ENCODE measurements around the gene CRTAC1. TPM values are rescaled to one million over a fixed set of nuclear protein-coding genes. Genes with fewer than 3 reads are reported as not detected.

Gene CRTAC1
- total RNA-seq, 1 experiment from 2014 or later = 1.2 TPM

DNA sequence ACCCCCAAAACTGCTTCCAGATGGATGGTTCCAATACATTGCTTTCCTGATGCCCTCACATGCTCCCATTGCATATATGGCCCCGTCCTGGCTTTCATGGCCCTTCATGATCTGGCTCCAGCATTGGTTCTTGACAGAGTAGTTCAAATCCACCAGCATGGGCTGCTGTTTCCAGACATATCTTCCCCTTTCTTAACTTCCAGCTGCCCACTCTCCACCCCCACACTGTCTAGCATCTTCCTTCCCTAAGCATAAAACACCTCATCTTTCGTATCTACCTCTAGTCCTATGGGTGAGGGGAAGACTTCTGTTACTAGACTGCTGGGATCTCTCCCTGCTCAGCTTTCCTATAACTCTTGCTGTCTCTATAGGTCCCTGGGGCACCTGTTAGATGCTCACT is 194.0 kb downstream of the CRTAC1 start (continued):
- no peak for TF ChIP-seq CREB1 (CRISPR knock-in tag; IDR thresholded peaks at IDR 0.05)
- no peak for TF ChIP-seq RELA (CRISPR knock-in tag; IDR thresholded peaks at IDR 0.05; ENCODE audit: borderline replicate concordance)
- no peak for TF ChIP-seq MYBL2 (CRISPR knock-in tag; IDR thresholded peaks at IDR 0.05)

DNA sequence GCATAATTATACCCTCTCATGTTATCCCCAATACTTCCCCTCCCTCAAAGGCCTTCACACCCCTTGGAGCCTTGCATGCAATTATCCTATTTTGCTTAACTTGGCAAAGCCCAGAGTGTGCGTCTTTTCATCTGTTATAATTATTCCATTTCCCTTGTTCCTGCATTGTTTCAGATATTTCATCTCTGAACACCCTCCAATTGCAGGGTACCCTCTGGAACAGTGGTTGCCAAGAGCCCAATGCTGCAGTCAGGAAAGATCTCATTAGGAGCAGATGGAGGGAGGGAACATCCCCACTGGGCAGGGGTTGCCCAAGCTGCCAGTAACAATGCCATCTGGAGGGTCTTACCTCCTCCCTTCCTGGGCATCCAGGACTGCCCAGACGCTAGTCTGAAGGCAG is 199.2 kb downstream of the CRTAC1 start:
- no peak overlapping the region for H3K27ac Mint-ChIP-seq
- ATAC-seq = no peak
- peaks cover 3% of the 10 kb centered on the region; the same call in 1 of the 2 replicates for H3K27me3 Mint-ChIP-seq (ENCODE audit: low read depth)
- CTCF ChIA-PET = interaction anchor here (0.5 to 1.5 kb wide), 2 partner anchors 39 to 512 kb away, joined by 6 to 8 read pairs; no protein-coding TSS in a partner anchor
- no peak for TF ChIP-seq ELF4 (CRISPR knock-in tag; IDR thresholded peaks at IDR 0.05; ENCODE audit: low read depth)
- TF ChIP-seq MYBL2 (CRISPR knock-in tag; IDR thresholded peaks at IDR 0.05) = no peak
- TF ChIP-seq, protein P1, sequence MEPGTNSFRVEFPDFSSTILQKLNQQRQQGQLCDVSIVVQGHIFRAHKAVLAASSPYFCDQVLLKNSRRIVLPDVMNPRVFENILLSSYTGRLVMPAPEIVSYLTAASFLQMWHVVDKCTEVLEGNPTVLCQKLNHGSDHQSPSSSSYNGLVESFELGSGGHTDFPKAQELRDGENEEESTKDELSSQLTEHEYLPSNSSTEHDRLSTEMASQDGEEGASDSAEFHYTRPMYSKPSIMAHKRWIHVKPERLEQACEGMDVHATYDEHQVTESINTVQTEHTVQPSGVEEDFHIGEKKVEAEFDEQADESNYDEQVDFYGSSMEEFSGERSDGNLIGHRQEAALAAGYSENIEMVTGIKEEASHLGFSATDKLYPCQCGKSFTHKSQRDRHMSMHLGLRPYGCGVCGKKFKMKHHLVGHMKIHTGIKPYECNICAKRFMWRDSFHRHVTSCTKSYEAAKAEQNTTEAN (CRISPR knock-in tag; IDR thresholded peaks at IDR 0.05) = no peak
- TF ChIP-seq SMAD4 (CRISPR knock-in tag; IDR thresholded peaks at IDR 0.05) = no peak
- TF ChIP-seq ZBTB21 (CRISPR knock-in tag; IDR thresholded peaks at IDR 0.05; ENCODE audit: borderline replicate concordance) = no peak
- no peak for TF ChIP-seq NR2C2 (CRISPR knock-in tag; IDR thresholded peaks at IDR 0.05)
- no peak for TF ChIP-seq OVOL2 (CRISPR knock-in tag; IDR thresholded peaks at IDR 0.05; ENCODE audit: borderline replicate concordance)
- no peak for TF ChIP-seq ZNF232 (CRISPR knock-in tag; IDR thresholded peaks at IDR 0.05)
- no peak for TF ChIP-seq GTF2I (CRISPR knock-in tag; conservative IDR thresholded peaks at IDR 0.05)
- no peak for TF ChIP-seq JAZF1 (CRISPR knock-in tag; IDR thresholded peaks at IDR 0.05)
- TF ChIP-seq AR (CRISPR knock-in tag; IDR thresholded peaks at IDR 0.05) = no peak
- no peak for TF ChIP-seq CREM (CRISPR knock-in tag; IDR thresholded peaks at IDR 0.05)
- TF ChIP-seq ZNF396 (CRISPR knock-in tag; IDR thresholded peaks at IDR 0.05; ENCODE audit: borderline replicate concordance) = no peak
- TF ChIP-seq RORB (CRISPR knock-in tag; IDR thresholded peaks at IDR 0.05) = no peak
- no peak for TF ChIP-seq HMGXB4 (CRISPR knock-in tag; IDR thresholded peaks at IDR 0.05)
- TF ChIP-seq, protein P2, sequence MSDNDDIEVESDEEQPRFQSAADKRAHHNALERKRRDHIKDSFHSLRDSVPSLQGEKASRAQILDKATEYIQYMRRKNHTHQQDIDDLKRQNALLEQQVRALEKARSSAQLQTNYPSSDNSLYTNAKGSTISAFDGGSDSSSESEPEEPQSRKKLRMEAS (CRISPR knock-in tag; IDR thresholded peaks at IDR 0.05) = no peak
- POLR2A ChIA-PET = no interaction called here
- H3K9me3 Mint-ChIP-seq = peaks cover 5% of the 10 kb centered on the region
- no peak for DNase-seq (ENCODE audit: low spot score)
- H3K36me3 Mint-ChIP-seq = no peaks in the 10 kb centered on the region
- no peak overlapping the region for H3K4me3 Mint-ChIP-seq
- H3K4me1 Mint-ChIP-seq = peaks cover 4% of the 10 kb centered on the region; the same call in 1 of the 2 replicates

GRCh38 chr10:97830064-97830463 is 200.4 kb downstream of the CRTAC1 start:
- ATAC-seq (peak; percentile 53; the same call in 1 of the 2 replicates), DNase-seq (ENCODE audit: low spot score) (no peak)
- no peaks in the 10 kb centered on the region for H3K9me3 Mint-ChIP-seq
- ChIA-PET POLR2A (no interaction called here), CTCF (interaction anchor here (0.9 to 1.6 kb wide), 4 partner anchors 8 to 128 kb away, joined by 3 to 8 read pairs (median 4); partner anchors contain the start of gene GOLGA7B)
- TF ChIP-seq AR (CRISPR knock-in tag; IDR thresholded peaks at IDR 0.05) (no peak), ETV6 (CRISPR knock-in tag; IDR thresholded peaks at IDR 0.05) (no peak), PRRX2 (CRISPR knock-in tag; IDR thresholded peaks at IDR 0.05) (no peak), JAZF1 (CRISPR knock-in tag; IDR thresholded peaks at IDR 0.05) (no peak), ATF3 (CRISPR knock-in tag; conservative IDR thresholded peaks at IDR 0.05) (no peak), ESRRA (CRISPR knock-in tag; IDR thresholded peaks at IDR 0.05; ENCODE audit: borderline replicate concordance) (no peak), FOXP1 (CRISPR knock-in tag; IDR thresholded peaks at IDR 0.05; ENCODE audit: borderline replicate concordance) (no peak), NR2C2 (CRISPR knock-in tag; IDR thresholded peaks at IDR 0.05) (no peak), ZNF423 (CRISPR knock-in tag; IDR thresholded peaks at IDR 0.05) (no peak)
- TF ChIP-seq, protein P3, sequence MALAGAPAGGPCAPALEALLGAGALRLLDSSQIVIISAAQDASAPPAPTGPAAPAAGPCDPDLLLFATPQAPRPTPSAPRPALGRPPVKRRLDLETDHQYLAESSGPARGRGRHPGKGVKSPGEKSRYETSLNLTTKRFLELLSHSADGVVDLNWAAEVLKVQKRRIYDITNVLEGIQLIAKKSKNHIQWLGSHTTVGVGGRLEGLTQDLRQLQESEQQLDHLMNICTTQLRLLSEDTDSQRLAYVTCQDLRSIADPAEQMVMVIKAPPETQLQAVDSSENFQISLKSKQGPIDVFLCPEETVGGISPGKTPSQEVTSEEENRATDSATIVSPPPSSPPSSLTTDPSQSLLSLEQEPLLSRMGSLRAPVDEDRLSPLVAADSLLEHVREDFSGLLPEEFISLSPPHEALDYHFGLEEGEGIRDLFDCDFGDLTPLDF (CRISPR knock-in tag; IDR thresholded peaks at IDR 0.05) = no peak
- no peaks in the 10 kb centered on the region; the same call in 1 of the 2 replicates for H3K27me3 Mint-ChIP-seq (ENCODE audit: low read depth)
- peaks cover 4% of the 10 kb centered on the region; the same call in 1 of the 2 replicates for H3K4me1 Mint-ChIP-seq
- H3K36me3 Mint-ChIP-seq = no peaks in the 10 kb centered on the region
- H3K4me3 Mint-ChIP-seq = no peak overlapping the region
- H3K27ac Mint-ChIP-seq = no peak overlapping the region

Measured in WTC11 (cell line).